UCSD-AML1 (cell line): ENCODE data around the gene CASKIN1.
A peak's percentile ranks its signal among the peaks of the same experiment; 100 is the strongest.
"Not testable (repeated sequence)": the region's sequence is repeated elsewhere in the genome, so short reads cannot be mapped to it uniquely, and the experiment has no call there.

ENCODE experiments used
- DNase-seq: peaks from one replicate; lab custom pipeline; 2025; ENCODE audit not compliant: unreplicated experiment; lab: John Stamatoyannopoulos, UW

Gene CASKIN1

DNA sequence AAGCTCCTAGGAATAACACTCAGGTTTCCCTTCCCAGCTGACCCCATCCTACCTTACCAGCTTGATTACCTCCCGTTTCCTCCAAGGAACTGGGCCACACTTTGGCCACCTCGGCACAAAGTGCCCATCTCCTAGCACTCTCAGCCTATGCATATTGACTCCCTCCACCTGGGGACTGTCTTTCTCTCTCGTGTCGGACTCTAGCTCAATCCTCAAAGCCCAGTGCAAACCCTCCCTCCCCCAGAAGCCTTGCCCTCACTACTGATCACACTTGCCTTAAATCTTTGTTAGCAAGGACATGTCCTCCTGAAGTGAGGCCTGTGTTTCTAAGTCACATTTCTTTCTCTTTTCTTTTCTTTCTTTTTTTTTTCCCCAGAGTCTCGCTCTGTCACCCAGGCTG is 50.6 kb downstream of the CASKIN1 start:
- no peak for DNase-seq

DNA sequence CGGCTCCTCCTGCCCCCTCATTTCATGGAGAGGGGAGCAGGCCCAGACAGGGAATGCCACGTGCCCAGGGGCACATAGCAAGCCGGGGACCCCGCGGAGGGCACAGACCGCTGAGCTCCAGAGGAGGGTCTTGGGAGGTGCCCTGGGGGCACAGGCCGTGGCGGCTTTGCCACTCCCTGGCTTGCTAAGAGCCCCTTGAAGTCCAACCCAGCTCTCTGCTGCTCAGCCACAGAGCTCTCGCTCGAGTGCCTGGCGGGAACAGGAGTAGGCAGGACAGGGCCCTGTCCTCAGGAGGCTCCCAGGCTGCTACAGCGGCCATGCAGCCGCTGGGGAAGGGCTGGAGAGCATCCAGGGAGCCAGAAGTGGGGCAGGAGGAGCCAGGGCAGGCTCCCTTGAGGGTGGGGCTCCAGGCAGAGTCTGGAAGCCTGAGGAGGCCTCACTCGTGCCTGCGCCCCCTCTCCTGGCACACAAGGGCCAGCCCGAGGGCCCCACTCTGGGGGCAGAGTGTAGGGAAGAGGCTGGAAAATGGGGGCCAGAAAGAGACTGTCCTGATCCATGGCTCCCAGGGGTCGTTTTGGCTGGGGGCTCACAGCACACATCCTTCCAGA is 52.4 kb downstream of the CASKIN1 start:
- no peak for DNase-seq

- no peak for DNase-seq
Measured at GRCh38 chr16:2142942-2143877, 53.2 kb downstream of the CASKIN1 start.

DNA sequence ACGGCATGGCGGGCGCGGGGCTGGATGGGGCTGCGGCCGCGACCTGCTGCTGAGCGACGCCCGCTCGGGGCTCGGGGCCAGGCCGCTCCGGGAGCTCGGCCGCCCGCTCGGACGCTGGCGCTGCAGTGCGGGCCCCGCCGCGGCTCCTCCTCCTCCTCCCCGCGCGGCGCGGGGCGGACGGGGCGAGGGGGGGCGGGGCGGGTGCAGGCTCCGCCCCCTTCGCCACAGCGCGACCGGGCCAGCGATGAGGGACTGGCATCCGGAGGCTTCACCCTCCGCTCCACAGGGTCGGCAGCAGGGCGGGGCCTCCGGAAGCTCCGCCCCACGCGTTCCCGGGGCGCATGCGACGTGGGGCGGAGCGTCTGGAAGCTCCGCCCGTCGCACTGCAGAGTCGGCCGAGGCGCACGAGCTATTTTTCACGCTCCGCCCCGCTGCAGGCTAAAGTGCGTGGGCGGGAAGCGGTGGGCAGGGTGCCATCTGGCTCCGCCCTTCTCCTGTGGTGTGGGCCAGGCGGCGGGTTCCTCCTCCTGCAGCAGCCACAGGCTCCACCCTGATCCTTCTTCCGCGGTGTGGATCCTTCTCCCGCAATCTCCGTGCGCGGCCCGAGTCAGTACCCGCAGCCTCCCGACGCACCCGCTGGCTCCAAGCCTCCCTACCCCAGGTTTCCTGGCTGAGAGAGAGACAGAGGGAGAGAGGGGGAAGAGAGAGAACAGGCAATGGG is 60.5 kb downstream of the CASKIN1 start, which contains the start of gene PKD1:
PKD1 (minus strand) TSS at position 129 of the 721 bp plus-strand sequence. CDS start 209 bp downstream, outside the sequence.
- DNase-seq = peak; percentile 92

DNA sequence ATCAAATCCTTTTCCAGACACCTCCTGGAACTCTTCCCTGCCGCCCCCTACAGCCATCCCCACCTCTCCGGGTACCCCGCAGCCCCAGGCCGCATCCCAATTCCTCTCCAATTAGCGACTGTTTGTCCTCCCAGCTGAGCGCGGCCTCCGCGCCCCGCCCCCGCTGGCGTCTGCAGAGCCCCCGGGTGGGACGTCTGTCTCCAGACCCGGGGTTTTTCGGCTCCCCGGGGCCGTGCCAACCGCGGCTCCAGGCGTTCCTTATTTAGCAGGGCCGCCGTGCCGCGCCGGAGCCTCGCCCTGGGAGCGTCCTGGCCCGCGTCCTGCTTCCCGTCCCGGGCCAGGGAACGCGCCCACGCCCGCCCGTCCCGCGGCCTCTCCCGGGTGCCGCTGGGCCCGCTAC is 61.3 kb downstream of the CASKIN1 start:
- DNase-seq = not testable (repeated sequence)

DNA sequence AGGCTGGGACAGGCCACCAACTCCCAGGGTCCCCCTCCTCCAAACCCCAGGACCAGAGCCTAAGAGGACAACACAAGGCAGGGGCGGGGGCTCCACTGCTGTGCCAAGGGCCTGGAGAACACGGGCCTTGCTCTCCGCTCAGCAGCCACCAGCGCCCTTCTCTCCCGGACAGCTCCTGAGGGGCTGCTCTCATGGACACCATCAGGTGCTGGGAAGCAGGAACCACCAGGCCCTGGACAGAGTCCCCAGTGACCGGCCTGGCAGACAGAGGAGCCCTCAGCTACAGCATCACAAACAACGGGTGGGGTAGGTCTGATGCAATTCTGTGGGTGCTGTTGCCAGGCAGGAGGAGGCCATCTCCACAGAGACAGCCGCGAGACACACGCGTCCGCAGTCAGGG is 62.6 kb downstream of the CASKIN1 start:
- DNase-seq = not testable (repeated sequence)

DNA sequence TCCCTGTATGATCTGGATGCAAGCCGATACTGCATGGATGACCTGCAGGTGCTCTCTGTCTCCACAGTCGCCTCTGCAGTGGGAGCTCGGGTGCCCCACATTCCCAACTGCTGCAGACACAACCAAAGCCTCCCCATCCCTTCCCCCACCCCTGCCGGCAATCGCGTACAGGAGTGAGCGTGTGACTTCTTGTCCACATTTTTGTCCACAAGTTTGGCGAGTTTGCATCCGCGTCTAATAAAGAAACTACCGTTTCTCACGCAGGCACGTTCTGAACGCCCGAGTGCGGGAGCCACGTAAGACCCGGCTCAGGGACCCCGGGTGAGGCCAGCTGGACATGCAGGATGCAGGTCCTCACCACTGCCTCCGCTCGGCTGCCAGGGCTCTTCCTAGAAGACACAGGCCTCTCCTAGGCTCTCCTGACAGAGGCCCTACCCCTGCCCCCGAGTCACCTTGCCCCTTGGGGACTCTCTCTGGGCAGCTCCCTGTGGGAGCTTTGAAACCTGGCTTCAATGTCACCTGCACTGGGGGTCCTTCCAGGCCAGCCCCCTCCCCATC is 66.4 kb downstream of the CASKIN1 start:
- DNase-seq = not testable (repeated sequence)

DNA sequence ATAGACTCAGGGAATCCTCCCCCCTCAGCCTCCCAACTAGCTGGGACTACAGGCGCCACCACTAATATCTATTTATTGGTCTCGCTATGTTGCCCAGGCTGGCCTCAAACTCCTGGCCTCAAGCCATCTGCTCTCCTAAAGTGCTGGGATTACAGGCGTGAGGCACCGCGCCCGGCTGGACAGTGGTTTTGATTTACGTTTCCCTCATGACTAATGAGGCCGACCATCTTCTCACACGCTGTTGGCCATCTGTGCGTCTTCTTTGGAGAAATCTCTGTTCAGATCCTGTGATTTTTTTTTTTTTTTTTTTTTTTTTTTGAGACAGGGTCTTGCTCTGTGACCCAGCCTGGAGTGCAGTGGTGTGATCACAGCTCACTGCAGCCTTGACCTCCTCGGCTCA is 67.2 kb downstream of the CASKIN1 start:
- not testable (repeated sequence) for DNase-seq

- not testable (repeated sequence) for DNase-seq
Measured at GRCh38 chr16:2127630-2128280, 68.7 kb downstream of the CASKIN1 start.
